Measurements from ENCODE around the gene SKIC2. TPM values are rescaled to one million over a fixed set of nuclear protein-coding genes. Genes with fewer than 3 reads are reported as not detected.
A peak's percentile ranks its signal among the peaks of the same experiment; 100 is the strongest.

SKIC2 gene
- total RNA-seq, 4 donors from 2014 or later = 31.3 to 60.4 (median 49.3) TPM

DNA sequence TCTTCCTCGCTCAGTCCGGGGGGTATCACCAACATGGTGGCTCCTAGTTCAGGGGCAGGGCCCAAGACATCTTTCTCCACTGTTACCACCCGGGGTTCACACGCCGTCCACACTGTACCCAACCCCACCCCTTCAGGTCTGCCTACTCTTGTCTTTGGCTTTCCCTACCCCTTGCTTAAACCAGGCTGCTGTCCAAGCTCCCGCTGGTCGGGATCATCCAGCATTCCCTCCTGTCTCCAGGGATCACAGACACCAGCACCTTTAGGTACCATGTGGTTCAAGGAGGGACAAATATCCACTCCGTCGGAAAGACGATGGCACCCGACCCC lies 599 bp upstream of the SKIC2 start:
- 11% methylated on average over 11 of the region's 11 CpGs for WGBS
- no peaks in the 10 kb centered on the region for H3K9me3 ChIP-seq
- H3K27ac ChIP-seq = peak overlapping the region; percentile 83
- DNase-seq (ENCODE audit: low spot score in 2 of 2) = no peak
- H3K36me3 ChIP-seq = peaks cover 69% of the 10 kb centered on the region
- H3K4me1 ChIP-seq = peaks cover 24% of the 10 kb centered on the region
- peak overlapping the region; percentile 84 for H3K4me3 ChIP-seq
- H3K27me3 ChIP-seq = no peaks in the 10 kb centered on the region
- TF ChIP-seq POLR2A (IDR thresholded peaks at IDR 0.05) (no peak), POLR2AphosphoS5 (IDR thresholded peaks at IDR 0.05) (no peak), EP300 (IDR thresholded peaks at IDR 0.05) (no peak)
- TF ChIP-seq, protein P1, sequence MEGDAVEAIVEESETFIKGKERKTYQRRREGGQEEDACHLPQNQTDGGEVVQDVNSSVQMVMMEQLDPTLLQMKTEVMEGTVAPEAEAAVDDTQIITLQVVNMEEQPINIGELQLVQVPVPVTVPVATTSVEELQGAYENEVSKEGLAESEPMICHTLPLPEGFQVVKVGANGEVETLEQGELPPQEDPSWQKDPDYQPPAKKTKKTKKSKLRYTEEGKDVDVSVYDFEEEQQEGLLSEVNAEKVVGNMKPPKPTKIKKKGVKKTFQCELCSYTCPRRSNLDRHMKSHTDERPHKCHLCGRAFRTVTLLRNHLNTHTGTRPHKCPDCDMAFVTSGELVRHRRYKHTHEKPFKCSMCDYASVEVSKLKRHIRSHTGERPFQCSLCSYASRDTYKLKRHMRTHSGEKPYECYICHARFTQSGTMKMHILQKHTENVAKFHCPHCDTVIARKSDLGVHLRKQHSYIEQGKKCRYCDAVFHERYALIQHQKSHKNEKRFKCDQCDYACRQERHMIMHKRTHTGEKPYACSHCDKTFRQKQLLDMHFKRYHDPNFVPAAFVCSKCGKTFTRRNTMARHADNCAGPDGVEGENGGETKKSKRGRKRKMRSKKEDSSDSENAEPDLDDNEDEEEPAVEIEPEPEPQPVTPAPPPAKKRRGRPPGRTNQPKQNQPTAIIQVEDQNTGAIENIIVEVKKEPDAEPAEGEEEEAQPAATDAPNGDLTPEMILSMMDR (IDR thresholded peaks at IDR 0.05) = no peak

DNA sequence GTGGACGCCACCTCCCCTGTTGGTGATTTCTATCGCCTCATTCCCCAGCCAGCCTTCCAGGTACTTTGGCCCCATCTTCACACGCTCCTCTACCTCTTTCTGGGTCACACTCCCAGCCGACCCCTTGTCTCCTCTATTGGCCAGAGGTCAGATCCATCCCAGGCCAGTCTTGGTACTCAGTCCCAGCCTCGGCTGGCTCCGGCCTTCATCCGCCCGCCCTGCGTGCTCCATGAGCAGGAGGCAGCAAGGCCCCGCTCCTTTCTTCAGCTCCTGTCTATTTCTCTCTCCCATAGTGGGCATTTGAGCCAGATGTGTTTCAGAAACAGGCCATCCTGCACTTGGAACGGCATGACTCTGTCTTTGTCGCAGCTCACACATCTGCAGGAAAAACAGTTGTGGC lies 2.6 kb downstream of the SKIC2 start:
- H3K4me1 ChIP-seq = peaks cover 24% of the 10 kb centered on the region
- H3K27ac ChIP-seq = no peak overlapping the region
- 93% methylated on average over 11 of the region's 12 CpGs for WGBS
- DNase-seq (ENCODE audit: low spot score in 2 of 2) = no peak
- H3K36me3 ChIP-seq = peaks cover 69% of the 10 kb centered on the region
- no peak overlapping the region for H3K4me3 ChIP-seq
- no peaks in the 10 kb centered on the region for H3K27me3 ChIP-seq
- TF ChIP-seq, protein P1 (IDR thresholded peaks at IDR 0.05) = no peak
- TF ChIP-seq POLR2A (IDR thresholded peaks at IDR 0.05) = no peak
- TF ChIP-seq POLR2AphosphoS5 (IDR thresholded peaks at IDR 0.05) = no peak
- no peak for TF ChIP-seq EP300 (IDR thresholded peaks at IDR 0.05)
- no peaks in the 10 kb centered on the region for H3K9me3 ChIP-seq

DNA sequence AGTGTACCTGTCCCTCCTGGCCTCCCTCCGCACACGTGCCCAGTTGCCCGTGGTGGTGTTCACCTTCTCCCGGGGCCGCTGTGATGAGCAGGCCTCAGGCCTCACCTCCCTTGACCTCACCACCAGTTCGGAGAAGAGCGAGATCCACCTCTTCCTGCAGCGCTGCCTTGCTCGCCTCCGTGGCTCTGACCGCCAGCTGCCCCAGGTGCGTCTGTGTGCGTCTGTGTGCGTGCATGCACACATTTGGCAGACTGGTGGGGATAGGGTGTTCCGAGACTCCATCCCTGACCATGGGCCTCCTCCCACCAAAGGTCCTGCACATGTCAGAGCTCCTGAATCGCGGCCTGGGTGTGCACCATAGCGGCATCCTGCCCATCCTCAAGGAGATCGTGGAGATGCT lies 4.9 kb downstream of the SKIC2 start:
- H3K36me3 ChIP-seq = peaks cover 88% of the 10 kb centered on the region
- no peak overlapping the region for H3K4me3 ChIP-seq
- no peak for DNase-seq (ENCODE audit: low spot score in 2 of 2)
- H3K27me3 ChIP-seq = no peaks in the 10 kb centered on the region
- 93% methylated on average over 11 of the region's 19 CpGs for WGBS
- no peaks in the 10 kb centered on the region for H3K9me3 ChIP-seq
- TF ChIP-seq EP300 (IDR thresholded peaks at IDR 0.05) (no peak), POLR2AphosphoS5 (IDR thresholded peaks at IDR 0.05) (no peak)
- TF ChIP-seq, protein P1 (IDR thresholded peaks at IDR 0.05) = no peak
- peaks cover 13% of the 10 kb centered on the region for H3K4me1 ChIP-seq
- no peak overlapping the region for H3K27ac ChIP-seq

DNA sequence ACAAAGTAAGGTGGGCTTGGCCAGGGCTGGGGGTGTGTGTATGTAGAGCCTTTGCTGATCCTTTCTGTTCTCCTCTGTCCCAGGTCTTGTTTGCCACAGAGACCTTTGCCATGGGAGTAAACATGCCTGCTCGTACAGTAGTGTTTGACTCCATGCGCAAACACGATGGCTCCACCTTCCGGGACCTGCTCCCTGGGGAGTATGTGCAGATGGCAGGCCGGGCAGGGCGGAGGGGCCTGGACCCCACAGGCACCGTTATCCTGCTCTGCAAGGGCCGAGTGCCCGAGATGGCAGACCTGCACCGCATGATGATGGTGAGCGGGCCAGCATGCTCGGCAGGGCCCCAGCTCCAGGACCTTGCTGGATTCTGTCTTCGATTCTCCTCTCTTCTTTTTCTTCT lies 6.7 kb downstream of the SKIC2 start:
- Histone ChIP-seq H3K27ac (no peak overlapping the region), H3K4me3 (no peak overlapping the region), H3K9me3 (no peaks in the 10 kb centered on the region), H3K27me3 (no peaks in the 10 kb centered on the region), H3K4me1 (peaks cover 5% of the 10 kb centered on the region), H3K36me3 (peaks cover 100% of the 10 kb centered on the region)
- WGBS = 88% methylated on average over 10 of the region's 13 CpGs
- no peak for DNase-seq (ENCODE audit: low spot score in 2 of 2)
- TF ChIP-seq EP300 (IDR thresholded peaks at IDR 0.05) (no peak), POLR2A (IDR thresholded peaks at IDR 0.05) (no peak)

DNA sequence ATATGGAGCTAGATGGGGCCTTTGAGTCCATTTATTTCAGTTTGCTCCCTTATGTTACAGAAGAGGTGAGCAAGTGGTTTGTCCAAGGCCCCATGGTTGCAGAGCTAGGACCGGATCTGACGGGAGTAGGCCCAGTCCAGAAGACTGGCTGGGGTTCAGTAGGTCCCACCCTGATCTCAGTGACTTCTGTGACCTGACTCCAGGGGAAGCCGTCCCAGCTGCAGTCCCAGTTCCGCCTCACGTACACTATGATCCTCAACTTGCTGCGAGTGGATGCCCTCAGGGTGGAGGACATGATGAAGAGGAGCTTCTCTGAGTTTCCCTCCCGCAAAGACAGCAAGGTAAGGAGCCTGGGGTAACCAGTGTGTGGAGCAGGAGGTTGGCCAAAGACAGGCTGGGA lies 7.5 kb downstream of the SKIC2 start:
- 75% methylated on average over 2 of the region's 7 CpGs for WGBS
- TF ChIP-seq POLR2A (IDR thresholded peaks at IDR 0.05) = no peak
- TF ChIP-seq, protein P1 (IDR thresholded peaks at IDR 0.05) = no peak
- no peak for TF ChIP-seq EP300 (IDR thresholded peaks at IDR 0.05)
- no peak for TF ChIP-seq POLR2AphosphoS5 (IDR thresholded peaks at IDR 0.05)

More for the DNA sequence above, 7.5 kb downstream of the SKIC2 start:
- Histone ChIP-seq H3K27ac (no peak overlapping the region), H3K4me1 (peaks cover 13% of the 10 kb centered on the region), H3K4me3 (no peak overlapping the region), H3K9me3 (no peaks in the 10 kb centered on the region), H3K27me3 (no peaks in the 10 kb centered on the region), H3K36me3 (peaks cover 94% of the 10 kb centered on the region)
- DNase-seq (ENCODE audit: low spot score in 2 of 2) = no peak
